A172 (cell line): ENCODE results near the gene CSNK2A1. TPM values are rescaled to one million over a fixed set of nuclear protein-coding genes. Genes with fewer than 3 reads are reported as not detected.
"Not testable (repeated sequence)": the region's sequence is repeated elsewhere in the genome, so short reads cannot be mapped to it uniquely, and the experiment has no call there.

Source experiments
- DNase-seq: peaks from one replicate; pipeline ENCODE4 v3.0.0-alpha.2; 2015; ENCODE audit warnings: low spot score
- total RNA-seq: library from RNA; depleted of rRNA; stranded (reverse); fragments of >200 nt; shearing (Covaris generic); gene quantifications from 2 replicates; pipeline ENCODE4 v1.2.3, GENCODE V29; 2014

CSNK2A1 gene
- total RNA-seq, 1 experiment from 2014 or later: 258 TPM

DNA sequence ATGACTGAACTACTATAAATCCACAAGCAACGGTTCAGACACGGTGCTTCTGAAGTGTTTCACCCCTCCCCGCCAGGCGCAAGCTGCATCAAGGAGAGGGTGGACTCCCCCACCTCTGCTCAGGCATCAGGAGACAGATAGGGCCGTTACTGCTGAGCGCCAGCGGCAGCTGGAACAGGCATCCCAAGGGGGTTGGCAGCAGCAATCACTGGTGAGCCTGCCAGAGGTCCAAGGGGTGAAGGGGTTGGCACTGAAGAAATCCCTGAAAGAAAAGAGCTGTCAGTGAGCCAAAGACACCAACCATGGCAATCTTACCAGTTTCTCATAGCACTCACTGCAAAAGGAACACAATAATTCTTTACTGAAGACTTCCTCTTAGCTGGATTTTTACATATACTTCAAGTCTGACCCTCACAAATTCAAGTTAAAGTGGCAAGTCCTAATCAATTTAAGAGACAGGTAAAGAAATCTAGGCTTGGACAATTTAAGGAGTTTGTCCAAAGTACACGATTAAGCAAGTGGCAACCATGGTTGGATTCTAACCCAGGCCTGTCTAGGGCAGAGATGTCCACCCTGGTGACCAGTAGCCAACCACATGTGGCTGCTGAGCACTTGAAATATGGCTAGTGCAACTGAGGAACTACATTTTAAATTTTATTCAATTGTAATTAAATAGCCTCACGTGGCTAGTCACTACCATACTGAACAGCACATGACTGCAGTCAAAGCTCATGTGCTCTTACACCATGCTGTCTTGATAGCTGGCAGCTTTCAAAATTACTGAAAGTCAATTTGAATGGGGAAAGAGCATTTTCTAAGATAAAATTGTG lies 59.6 kb downstream of the CSNK2A1 start:
- no peak for DNase-seq

DNA sequence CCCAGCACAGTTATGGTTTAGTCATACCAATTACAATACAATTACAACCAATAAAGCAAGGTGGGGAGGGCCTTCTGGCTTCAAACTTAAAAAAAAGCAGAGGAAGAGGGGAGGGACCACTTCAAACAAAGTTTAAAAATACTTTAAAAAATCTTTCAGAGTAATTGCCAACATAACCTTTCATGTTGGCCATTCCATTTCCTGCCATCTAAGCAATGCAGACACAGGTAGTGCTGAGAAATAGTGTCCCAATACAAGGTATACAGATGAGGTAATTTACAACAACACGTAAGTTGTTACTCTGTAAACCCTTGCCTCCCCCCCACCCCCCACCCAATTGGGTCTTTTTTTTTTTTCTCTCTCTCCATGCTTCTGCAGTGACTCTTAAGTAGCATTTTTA lies 62.4 kb downstream of the CSNK2A1 start:
- DNase-seq: no peak

DNA sequence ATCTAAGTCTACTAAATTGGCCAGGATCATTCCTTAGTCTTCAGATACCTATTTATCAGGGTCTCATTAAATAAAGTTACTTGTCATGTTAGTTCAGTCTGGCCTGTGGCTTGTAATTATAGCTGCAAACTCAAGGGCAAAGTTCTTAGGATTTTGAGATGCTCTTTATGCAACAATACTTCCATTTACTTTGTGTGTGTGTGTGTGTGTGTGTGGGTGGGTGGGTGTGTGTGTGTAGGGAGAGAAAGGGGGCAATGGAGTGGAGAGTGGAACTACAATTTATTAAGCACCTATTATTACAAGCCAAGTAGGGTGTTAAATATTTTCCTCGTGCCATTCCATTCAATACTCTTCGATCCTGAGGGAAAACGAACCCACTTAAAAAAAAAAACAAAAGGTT lies 63.5 kb downstream of the CSNK2A1 start:
- DNase-seq: no peak

DNA sequence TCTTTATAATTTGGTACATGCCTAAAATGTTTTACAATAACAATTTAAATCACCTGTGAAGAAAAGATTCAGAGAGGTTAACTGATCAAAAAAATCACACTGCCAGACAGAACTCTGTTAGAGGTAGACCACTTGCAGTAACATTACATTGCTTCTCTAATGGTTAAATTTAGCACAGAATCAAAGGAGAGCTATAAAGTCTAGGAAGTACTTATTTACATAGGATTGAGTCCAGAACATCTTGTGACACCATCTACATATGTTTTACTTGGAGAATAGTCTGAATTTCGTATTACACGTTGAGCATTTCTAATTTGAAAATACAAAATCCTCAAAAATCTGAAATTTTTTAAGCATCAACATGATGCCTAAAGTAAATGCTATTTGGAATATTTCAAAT lies 64.1 kb downstream of the CSNK2A1 start:
- DNase-seq: no peak

DNA sequence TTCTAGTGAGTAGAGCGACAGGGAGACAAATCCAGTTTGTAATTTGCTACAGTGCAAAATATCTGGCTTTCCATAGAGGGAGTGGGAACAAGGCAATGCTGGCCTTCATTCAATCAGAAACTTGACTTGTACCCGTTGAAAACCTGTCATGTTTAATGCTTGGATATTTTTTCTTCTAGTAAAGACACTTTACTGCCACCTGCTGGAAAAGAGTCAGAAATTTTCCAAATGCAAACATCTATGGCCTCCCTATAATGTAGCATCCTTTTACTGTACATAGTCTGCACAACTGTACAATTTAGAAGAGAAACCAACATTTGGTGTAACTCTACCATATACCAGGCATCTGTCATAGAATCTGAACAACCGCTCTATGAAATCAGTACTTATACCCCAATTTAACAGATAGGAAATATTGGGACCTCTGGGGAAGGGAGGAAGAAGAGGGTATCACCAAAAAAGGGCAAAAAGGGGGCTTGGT lies 64.6 kb downstream of the CSNK2A1 start:
- peak; percentile 70 for DNase-seq

DNA sequence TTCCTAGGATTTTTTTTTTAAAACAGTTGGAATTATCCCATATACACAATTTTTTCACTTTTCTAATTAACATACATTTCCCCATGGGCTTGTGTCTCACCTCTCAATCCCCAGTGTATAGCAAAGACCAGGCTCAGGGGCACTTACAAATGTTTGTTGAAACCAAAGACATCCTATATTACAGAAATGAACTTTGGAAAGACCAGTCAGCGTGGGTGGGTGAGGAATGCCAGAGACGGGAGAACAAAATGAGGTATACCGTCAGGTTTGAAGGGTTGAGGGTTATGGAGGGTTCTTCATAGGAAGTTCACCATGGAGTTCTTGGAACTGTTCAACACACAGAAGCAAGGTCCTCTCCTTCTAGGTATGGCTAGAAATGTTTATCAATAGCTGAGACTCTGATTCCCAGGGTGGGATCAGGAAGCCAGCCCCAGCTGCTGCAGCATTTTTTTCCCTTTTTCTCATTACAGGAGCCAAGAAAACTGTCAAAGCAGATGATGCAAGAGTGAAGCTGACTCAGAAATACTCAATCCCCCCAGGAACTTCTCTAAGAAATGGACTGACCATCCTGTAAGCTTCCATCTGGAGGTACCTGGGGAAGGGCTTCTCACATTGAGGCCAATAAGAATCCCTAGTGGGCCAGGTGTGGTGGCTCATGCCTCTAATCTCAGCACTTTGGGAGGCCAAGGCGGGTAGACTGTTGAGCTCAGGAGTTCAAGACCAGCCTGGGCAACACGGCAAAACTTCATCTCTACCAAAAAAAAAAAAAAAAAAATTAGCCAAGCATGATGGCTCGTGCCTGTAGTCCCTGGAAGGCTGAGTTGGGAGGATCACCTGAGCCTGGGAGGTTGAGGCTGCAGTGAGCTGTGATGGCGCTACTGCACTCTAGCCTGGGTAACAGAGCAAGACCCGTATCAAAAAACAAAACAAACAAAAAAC lies 65.3 kb downstream of the CSNK2A1 start:
- DNase-seq: no peak

DNA sequence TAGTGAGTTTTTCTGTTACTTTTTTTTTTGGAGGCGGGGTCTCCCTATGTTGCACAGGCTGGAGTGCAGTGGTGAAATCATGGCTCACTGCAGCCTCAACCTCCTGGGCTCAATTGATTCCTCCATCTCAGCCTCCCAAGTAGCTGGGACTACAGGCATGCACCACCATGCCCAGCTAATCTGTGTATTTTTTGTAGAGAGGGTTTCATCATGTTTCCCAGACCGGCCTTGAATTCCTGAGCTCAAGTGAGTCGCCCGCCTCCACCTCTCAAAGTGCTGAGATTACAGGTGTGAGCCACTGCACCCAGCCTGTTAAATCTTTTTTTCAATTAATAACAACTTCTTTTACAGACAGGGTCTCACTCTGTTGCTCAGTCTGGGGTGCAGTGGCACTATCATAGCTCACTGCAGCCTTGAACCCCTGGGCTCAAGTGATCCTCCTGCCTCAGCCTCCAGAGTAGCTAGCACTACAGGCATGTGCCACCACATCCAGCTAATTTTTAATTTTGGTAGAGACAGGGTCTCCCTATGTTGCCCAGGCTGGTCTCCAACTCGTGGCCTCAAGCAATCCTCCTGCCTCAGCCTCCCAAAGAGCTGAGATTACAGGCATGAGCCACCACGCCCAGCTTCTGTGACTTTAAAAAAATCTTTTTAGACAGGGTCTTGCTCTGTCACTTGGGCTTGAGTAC lies 66.9 kb downstream of the CSNK2A1 start:
- not testable (repeated sequence) for DNase-seq

DNA sequence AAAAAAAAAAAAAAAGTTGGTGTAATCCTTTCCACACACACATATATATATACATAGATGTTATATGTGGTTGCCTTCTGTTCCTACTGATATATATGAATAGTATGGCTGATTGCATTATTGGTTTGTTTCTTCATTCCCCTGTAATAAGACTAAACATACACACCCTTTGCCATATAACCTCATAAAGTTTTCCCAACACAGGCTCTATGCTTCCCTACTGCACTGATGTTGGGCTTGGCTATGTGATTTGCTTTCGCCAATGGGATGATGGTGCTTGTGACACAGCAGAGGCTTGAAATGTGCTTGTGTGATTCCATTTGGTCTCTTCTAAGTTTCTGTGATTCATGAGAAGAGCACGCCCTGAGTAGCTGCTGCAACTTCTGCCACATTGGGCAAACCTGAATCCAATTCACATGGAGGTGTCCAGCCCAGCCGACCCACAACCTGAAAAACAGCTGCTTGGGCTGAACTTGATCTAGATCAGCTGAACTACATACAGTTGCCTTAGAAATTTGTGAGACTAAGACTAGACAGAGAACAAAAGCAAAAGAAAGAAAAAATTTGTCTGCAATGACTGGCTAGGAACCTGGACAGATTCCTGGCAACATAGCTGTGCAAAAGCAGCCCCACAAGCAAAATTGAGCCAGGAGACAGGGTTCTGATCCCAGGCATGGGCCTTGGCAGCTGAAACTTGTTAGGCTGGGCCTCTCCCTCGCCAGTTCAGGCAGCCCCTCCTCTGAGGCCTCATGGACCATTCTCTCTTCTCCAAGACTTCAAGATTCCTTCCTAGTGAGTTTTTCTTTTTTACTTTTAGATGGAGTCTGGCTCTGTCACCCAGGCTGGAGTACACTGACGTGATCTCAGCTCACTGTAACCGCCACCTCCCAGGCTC lies 67.9 kb downstream of the CSNK2A1 start:
- no peak for DNase-seq

DNA sequence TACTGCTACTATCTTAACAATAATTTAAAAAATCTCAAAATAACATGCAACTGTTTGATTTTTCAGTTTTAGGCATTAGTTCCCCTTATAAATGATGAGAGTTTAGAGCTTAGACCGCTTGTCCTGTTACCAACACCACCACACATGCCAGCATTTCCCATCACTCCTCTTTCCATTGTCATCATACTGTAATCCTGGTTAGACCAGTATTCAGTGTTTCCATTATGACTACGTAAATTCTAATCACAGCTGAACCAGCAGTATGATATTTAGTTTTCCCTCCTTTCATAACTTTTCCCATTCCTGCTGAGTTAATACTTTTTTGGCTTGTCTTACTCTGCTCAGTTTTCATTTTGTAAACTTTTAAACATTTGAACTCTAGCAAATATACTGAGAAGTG lies 69.0 kb downstream of the CSNK2A1 start:
- no peak for DNase-seq

DNA sequence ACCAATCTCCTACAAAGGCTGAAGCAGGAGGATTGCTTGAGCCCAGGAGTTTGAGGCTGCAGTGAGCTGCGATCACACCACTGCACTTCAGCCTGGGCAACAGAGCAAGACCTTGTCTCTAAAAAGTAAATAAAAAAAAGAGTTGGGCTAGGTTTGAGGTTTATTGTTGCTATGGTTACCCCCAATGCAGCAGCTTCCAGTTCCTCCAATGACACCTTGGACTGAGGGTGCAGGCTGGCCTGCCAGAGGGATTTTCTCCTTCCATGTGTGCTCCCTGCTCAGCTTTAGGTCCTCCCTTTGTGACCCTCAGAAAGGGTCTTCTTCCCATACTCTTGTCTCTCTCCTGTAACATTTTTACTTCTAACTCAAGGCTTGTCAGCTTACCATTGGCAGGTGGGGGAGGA lies 70.7 kb downstream of the CSNK2A1 start:
- no peak for DNase-seq

DNA sequence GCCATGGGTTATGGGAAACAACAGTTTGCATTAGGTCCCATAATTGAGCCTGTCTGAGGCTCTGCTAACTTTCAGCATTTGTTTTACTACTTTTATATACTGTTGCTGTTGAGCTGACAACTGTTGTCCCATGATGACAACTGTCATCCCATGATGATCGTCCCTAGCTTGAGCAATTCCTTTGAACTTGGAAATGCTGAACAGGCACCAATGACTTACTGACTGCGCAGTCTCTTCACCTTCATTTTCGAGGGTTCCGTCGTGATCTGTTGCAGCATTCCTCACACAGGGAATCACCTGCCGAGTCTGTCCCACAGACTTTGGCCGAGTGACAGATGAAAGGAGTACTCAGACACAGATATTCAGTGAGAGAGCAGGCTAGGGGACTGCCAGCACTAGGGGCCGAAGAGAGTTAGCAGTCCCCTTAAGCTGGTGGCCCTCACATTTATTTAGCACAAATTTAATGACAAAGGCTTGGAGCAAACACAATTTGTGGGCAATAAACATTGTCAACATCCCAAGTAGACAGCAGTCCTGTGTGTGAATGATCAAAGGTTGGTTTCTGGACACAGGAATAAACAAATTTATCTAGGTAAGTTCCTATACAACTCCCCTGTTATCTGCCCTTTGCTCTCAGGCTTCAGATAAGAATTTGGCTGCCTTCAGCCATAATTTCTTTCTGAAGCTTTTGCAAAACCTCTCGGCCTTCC lies 71.3 kb downstream of the CSNK2A1 start:
- DNase-seq: no peak

DNA sequence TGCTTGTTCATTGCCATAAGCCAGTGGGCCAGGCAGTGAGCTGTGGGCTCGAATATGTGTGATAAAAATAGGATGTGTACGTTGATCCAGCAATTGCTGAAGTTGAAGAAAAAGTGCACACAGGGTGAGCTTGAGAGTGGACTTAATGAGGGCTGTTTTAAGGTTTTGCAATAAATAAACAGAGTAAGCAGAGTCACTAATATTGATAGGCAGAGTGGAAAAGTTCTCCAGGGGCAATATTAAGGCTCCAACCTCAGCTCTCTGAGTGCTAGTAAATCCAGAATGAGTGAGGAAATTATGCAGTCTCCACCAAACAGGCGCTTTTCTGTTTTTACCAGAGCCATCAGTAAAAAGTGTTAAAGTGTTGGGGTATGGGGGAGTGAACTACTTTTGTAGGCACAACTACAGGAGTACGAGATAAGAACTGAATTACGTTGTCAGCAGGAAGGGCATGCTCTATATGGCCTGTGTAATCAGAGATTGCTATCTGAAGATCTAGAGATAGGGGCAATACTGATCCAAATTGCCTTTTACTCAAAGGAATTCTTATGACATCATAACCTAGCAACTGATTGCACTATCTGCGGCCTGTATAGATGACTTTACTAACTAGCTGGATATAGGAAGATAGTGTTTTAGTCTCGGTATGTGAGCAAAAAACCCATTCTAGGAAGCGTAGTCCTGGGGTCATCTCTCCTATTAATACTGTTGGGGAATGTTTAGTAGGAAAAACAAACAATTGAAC lies 73.7 kb downstream of the CSNK2A1 start:
- DNase-seq: no peak

DNA sequence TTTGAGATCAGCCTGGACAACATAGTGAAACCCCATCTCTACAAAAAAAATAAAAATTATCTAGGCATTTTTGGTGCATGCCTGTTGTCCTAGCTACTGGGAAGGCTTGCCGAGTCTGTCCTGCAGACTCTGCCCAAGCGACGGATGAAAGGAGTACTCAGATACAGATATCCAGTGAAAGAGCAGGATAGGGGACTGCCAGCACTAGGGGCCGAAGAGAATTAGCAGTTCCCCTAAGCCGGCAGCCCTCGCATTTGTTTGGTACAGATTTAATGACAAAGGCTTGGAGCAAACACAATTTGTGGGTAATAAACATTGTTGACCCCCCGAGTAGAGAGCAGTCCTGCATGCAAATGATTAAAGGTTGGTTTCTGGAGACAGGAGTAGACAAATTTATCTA lies 75.8 kb downstream of the CSNK2A1 start:
- no peak for DNase-seq

DNA sequence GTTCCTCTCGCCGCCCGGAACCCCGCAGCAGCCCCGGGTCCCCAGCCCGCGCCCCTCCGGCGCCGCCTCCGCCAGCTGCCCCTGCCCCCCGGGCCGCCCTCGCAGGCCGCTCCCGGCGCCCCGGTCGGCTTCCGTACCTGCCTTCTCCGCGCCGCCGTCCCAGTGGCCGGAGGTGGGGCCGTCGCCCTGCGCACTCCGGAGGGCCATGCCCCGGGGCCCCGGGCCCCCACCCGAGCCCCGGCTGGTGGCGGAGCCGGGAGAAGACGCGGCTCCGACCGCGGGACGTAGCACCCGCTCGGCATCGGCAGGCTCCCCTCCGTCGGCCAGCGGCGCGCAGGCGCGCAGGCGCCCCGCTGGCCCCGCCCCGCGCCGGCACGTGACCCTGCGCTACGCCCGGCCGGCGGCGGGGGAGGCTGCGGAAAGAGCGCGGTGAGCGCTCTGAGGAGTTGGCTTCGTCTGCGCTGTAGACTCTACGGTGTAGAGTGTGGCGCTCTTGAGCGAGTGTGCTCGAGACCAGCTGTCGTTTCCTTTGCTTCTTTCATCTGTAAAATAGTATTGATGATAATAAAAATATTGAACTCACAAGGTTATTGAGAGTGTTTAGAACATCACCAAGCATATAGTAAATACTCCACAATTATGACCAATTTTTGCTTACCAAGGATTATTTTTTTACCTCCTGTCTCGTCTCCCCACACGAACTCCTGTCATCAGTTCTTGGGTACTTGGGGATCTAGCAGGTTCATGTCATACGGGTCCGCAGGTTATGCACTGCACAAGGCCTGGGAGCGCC lies 81.2 kb downstream of the CSNK2A1 start, which contains the start of gene TBC1D20:
Gene TBC1D20, minus strand, starts transcription at position 335 of the 793 bp plus-strand sequence. Its CDS starts 128 bp downstream, at position 207.
- DNase-seq: peak; percentile 73

DNA sequence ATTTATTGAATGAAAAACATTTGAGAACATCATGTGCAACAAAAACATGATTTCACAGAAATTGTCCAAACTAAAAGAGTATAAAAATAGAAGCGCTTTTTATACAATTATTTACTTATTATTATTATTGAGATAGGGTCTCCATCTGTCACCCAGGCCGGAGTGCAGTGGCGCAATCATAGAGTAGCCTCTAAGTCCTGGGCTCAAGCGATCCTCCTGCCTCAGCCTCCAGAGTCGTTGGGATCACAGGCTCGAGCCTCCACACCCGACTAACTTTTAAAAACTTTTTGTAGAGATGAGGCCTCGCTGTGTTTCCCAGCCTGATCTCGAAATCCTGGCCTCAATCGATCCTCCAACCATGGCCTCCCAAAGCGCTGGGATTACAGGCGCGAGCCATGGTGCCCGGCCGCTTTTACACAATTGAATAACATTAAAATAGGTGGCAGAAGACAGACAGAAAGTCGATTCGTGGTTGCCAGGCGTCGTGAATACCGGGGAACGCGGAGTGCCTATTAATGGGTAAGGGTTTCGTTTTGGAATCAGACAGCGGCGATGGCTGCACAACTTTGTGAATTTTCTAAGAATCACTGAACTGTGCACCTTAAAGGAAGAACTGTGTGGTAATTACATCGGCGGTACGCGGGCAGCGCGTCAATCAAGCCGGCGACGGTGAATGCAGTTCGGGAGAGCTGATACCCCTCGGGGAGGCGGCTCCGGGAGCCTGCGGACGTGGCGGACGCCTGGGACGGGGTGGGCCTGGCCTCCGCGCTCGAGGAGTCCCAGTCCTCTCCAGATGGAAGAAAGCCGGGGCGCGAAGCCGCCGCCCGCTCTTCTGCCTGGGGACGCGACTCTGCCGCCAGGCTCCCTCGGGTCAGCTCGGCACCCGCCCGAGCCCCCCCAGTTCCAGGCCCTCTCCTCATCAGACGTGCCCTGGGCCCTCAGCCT lies 82.1 kb downstream of the CSNK2A1 start:
- DNase-seq: peak; percentile 29

DNA sequence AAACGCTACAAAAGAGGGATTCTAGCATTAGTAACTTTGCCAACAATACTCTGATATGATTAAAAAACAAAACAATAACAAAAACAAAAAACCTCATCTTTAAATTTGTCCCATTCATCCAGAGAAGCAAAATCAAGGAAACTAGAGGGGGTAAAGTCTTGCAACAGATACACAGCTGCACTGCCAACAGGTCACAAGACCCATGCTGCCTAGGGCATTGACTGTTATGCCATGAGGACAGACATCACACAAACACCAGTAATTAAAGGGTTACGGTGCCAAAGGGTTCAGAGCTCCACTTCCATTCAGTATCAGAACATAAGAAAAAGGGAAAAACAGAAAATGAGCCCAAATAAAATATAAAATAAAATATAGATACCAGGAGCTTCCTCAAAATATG lies 82.9 kb downstream of the CSNK2A1 start:
- DNase-seq: no peak

DNA sequence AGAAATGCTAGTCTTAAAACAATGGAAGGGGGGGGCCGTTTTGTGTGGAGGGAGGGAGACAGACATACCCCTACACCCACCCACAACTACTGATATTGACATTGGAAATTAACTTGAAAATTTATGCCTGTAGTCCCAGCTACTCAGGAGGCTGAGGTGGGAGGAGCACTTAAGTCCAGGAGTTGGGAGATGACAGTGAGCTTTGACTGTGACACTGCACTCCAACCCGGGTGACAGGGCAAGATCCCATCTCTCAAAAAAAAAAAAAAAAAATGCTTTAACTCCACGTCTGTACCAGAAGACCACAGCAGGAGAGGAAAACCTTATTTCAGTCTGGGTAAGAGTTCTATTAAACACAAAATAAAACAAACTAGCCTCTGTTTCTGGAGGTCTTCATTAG lies 83.4 kb downstream of the CSNK2A1 start:
- no peak for DNase-seq
